NCI-H226 (cell line): ENCODE data around the gene MBLAC2.

Experiments
- DNase-seq: peaks from one replicate; pipeline ENCODE4 v3.0.0-alpha.2; 2015

MBLAC2 gene

GRCh38 chr5:90446961-90447360 lies 27.6 kb downstream of the MBLAC2 start:
- peak; percentile 10 for DNase-seq

GRCh38 chr5:90440644-90441043 lies 33.9 kb downstream of the MBLAC2 start:
- no peak for DNase-seq

- peak; percentile 76 for DNase-seq
These were observed 36.5 kb downstream of the MBLAC2 start for GRCh38 chr5:90438100-90438499.

GRCh38 chr5:90437663-90438062 lies 36.9 kb downstream of the MBLAC2 start:
- DNase-seq = no peak

DNA sequence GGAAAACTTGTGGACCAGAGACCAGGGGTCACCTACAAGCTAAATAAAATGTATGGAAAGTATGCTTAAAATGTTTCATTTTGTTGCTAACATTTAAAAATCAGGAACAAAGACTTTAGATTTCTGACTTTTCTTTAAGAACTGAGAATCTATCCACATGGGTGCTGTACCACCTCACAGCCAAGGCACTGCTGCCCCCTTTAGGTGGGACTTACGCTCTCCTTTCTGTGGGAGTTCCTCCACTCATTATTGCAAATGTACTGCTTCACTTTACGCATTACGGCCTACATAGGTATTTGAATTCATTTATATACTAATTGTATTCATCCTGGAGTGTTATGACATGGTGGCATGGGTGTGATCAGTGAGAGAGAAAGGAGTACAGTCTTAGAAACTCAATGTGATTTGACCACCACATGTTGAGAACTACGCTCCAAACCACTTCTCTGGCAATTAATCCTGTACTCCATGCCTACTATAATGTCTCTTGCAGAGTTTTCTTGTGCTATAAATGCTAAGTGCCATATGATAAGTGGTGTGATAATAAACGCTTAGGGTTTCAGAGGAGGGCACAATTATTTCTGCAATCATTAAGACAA lies 40.4 kb downstream of the MBLAC2 start:
- DNase-seq = peak; percentile 10

- DNase-seq = no peak
These were observed 50.3 kb downstream of the MBLAC2 start for GRCh38 chr5:90424245-90424644.

DNA sequence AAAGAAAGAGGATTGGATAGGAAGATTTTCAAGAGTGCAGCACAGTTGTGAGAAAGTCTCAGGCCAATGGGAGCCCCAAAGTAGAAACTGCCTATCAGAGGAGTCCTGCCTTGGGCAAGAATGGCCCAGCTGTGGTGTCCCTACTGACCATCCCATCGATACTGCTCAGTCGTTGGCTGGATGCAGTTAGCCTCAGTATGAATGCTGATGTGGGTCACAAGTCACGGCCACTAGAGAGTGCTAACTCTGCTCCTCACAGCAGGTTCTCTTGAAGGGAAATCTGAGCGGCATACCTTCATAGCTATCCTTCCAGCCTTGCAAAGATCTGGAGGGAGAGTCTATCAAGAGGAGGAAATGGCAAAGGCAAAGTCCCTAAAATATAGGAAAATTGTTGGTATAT lies 53.4 kb downstream of the MBLAC2 start:
- DNase-seq = no peak

DNA sequence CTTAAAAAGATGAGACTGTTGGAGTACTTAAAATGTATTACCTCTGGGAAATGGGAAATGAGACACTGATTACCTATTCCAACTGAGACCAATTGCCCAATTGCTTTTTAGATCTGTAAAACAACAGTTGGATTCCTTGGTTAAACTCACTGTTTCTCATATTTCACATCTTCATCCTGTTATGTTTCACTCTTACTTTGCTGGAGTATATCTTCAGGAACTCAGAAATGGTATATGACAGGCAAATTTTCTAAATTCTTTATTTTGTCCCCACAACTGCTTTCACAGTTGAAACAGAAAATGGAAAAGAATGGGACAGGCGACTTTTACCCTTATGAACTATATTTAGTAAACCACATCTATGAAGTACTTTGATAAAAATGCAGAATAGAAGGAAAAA lies 56.4 kb downstream of the MBLAC2 start:
- DNase-seq = no peak

DNA sequence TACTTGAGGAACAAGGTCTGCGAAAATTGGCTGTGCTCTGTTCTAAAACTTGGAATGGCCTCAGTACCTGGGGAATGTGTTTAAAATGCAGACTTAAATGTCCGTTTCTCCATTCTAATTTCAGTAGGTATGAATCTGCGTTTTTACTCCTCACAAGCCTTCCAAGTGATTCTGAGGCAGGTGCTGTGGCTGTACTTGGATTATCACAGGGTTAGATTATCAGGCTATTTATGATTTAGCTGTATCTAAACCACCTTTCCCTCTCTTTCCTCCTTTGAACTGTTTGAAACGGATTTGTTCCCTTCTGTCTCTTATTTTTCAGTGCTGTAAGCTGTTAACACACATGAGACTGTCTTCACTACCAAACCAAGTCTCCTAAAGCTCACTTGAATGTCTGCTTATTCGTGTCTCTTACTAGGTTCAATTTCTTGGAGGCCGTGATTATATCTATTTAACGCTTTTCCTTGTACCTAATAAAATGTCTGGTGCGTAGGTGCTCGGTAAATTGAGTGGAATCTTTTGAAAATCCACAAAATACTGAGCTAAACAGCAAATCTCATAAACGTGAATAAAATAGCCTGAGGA lies 64.3 kb downstream of the MBLAC2 start:
- DNase-seq = no peak

- peak; percentile 89 for DNase-seq
These were observed 65.0 kb downstream of the MBLAC2 start, which contains the start of gene CETN3 for GRCh38 chr5:90409318-90410177. CETN3 (minus strand) TSS chr5:90409756; CDS start chr5:90409661, 95 bp downstream.

GRCh38 chr5:90408571-90409317 lies 65.8 kb downstream of the MBLAC2 start:
- DNase-seq = no peak
